Lower leg skin (tissue), 4 donors: Measurements from ENCODE around the gene SUGCT. TPM values are rescaled to one million over a fixed set of nuclear protein-coding genes. Genes with fewer than 3 reads are reported as not detected.

Experiments used
- DNase-seq, 2 donors: peaks; one replicate each; pipeline ENCODE4 v3.0.0-alpha.2; 2019; ENCODE audit warnings: low spot score in 2 of 2
- H3K4me3 ChIP-seq: fragments of 200-600 bp; sonication (generic); 2 replicates; pipeline ENCODE4 v1.5.1; 2017; ENCODE audit warnings: mild to moderate bottlenecking, low read depth; ENCODE audit not compliant: poor library complexity, severe bottlenecking
- POLR2A ChIP-seq, 2 donors: fragments of 450-650 bp; IDR thresholded peaks; one replicate each; pipeline ENCODE4 v1.6.1; 2016 to 2017; ENCODE audit warnings: antibody characterized with exemption in 2 of 2, mild to moderate bottlenecking in 1 of 2, moderate library complexity in 1 of 2
- WGBS, 2 donors: methylation state at CpG; one replicate each; pipeline ENCODE4 v1.1.5; 2018; 5-methylcytosine and 5-hydroxymethylcytosine counted together
- intact Hi-C: fragments of 100-400 bp; cut with DNase I; formaldehyde crosslinking; loops from one replicate; pipeline ENCODE4 v1.15.0; 2023; ENCODE audit warnings: low total_unique reads
- total RNA-seq, 4 donors: library from RNA; depleted of rRNA; stranded (reverse); fragments of >200 nt; gene quantifications; one replicate each; pipeline ENCODE4 v1.1.0, GENCODE V29; 2016
- TF ChIP-seq, protein P1 (sequence below), 3 donors: fragments of 450-650 bp; IDR thresholded peaks; one replicate each; pipeline ENCODE4 v1.5.1; 2016; ENCODE audit warnings: antibody characterized with exemption in 3 of 3, mild to moderate bottlenecking in 3 of 3, moderate library complexity in 2 of 3

Gene SUGCT
- total RNA-seq, 4 donors from 2014 or later, result 0.49 to 1.6 (median 0.59) TPM; not detected in 1

DNA sequence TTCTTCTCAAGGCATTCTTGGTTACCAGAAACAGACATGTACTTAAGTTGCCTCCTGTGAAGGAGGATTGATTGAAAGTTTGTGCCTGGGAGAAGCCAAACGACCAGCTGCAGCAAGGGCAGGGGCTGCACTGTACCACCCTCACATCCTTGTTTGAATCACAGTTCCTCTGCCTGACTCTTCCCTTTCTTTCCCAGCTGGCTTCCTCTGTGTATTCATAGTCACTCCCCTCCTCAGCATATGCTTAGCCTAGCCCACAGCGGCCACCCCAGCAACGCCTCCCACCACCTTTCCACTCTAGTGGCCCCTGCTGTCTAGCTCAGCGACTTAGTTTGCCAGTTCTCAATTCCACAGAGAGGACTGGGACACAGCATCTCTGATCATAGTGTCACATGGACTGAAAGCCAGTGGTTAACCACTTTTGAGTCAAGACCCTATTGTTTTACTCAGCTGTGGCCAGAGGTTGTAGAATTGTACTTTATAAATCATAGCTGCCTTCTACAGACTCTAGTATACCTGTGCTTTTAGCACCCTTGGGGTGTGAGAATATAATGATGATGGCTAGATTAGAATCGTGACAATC is 643.0 kb downstream of the SUGCT start:
- TF ChIP-seq POLR2A (IDR thresholded peaks at IDR 0.05), result no peak
- TF ChIP-seq, protein P1, sequence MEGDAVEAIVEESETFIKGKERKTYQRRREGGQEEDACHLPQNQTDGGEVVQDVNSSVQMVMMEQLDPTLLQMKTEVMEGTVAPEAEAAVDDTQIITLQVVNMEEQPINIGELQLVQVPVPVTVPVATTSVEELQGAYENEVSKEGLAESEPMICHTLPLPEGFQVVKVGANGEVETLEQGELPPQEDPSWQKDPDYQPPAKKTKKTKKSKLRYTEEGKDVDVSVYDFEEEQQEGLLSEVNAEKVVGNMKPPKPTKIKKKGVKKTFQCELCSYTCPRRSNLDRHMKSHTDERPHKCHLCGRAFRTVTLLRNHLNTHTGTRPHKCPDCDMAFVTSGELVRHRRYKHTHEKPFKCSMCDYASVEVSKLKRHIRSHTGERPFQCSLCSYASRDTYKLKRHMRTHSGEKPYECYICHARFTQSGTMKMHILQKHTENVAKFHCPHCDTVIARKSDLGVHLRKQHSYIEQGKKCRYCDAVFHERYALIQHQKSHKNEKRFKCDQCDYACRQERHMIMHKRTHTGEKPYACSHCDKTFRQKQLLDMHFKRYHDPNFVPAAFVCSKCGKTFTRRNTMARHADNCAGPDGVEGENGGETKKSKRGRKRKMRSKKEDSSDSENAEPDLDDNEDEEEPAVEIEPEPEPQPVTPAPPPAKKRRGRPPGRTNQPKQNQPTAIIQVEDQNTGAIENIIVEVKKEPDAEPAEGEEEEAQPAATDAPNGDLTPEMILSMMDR (IDR thresholded peaks at IDR 0.05), result no peak
- 84 to 85% methylated on average over 5 of the region's 5 CpGs for WGBS, 2 donors
- intact Hi-C loops, result no loop called here
- no peak overlapping the region for H3K4me3 ChIP-seq
- DNase-seq, result no peak

DNA sequence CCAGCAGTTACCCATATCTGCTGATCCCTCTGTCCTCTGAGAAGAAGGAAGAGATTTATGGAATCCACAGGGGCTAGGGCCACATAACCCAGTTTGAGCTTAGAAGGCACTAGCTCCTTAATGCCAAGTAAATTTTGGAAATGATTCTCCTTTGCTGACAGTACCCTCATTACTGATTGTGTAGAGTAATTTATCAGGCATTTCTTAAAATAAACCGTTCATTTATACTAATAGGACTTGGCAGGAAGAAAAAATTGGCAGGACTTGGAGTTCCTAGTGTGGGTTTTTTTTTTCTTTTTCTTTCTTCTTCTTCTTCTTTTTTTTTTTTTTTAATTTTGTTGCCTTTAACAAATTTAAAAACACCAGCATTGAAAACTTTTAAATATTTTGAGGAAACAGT is 645.7 kb downstream of the SUGCT start:
- 19 to 24% methylated on average over 1 of the region's 1 CpG for WGBS, 2 donors
- no peak for DNase-seq
- intact Hi-C loops, result no loop called here
- TF ChIP-seq, protein P1 (IDR thresholded peaks at IDR 0.05), result no peak
- TF ChIP-seq POLR2A (IDR thresholded peaks at IDR 0.05), result no peak
- no peak overlapping the region for H3K4me3 ChIP-seq

DNA sequence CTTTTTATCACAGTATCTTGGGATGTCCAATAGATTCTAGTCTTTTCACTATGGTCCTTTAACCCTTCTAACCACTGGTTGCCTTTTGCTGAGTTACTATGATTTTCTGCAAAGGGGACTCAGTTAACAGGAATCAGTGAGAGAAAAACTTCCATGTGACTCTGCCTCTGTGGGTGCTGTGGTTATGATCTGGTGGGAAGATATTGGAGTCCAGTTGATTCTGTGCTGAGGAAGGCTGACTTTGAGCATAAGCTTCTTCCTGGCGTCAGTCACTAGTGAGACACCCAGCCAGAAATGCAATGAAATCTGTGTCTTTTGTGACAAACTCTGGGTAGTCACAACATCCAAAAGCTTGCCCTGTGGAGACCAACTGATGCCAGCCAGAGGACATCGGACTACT is 648.0 kb downstream of the SUGCT start:
- DNase-seq, result no peak
- TF ChIP-seq POLR2A (IDR thresholded peaks at IDR 0.05), result no peak
- TF ChIP-seq, protein P1 (IDR thresholded peaks at IDR 0.05), result no peak
- 87 to 94% methylated on average over 2 of the region's 2 CpGs for WGBS, 2 donors
- intact Hi-C loops, result no loop called here
- no peak overlapping the region for H3K4me3 ChIP-seq

DNA sequence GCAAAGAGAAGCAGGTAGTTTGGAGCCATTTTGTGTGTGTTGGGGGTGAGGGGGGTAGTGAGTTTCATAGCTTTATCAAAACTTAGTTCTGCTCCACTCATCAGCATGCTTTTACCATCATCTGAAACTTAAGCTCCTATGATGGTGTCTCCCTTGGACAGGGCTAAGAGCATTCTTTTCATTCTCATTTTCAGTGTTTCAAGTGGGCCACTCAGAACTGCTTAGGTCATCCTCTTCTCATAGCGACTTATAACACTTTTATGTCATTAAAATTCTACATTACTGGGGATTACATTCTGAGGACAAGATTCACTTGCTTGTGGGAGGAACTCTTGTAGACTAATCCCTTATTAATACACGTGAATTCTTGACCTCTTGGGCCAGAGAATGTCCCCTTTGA is 649.4 kb downstream of the SUGCT start:
- 60 to 75% methylated on average over 2 of the region's 2 CpGs for WGBS, 2 donors
- intact Hi-C loops, result no loop called here

DNA sequence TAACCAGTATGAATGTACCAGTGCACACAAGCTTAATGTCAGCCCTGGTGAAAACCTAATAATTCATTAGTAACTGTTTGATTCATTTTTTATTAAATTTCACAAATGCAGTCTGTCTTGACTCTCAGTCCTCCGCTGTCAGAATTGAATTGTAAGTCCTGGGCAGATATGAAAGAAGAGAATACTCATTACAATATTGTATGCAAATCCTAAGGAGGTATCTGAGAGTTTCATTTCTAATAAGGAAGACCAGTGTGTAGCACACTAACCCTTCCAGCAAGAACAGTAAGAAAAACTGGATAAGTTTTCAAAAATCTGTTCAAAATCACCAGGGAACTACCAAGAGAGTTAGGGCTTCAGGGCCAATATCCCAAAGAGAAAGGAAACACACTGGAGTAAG is 652.1 kb downstream of the SUGCT start:
- DNase-seq, result no peak
- WGBS, 2 donors, result 93 to 94% methylated on average over 1 of the region's 1 CpG
- H3K4me3 ChIP-seq, result no peak overlapping the region
- TF ChIP-seq POLR2A (IDR thresholded peaks at IDR 0.05), result no peak
- TF ChIP-seq, protein P1 (IDR thresholded peaks at IDR 0.05), result no peak
- intact Hi-C loops, result no loop called here

More for the DNA sequence above, 649.4 kb downstream of the SUGCT start:
- DNase-seq, result no peak
- H3K4me3 ChIP-seq, result no peak overlapping the region
- TF ChIP-seq, protein P1 (IDR thresholded peaks at IDR 0.05), result no peak
- TF ChIP-seq POLR2A (IDR thresholded peaks at IDR 0.05), result no peak

DNA sequence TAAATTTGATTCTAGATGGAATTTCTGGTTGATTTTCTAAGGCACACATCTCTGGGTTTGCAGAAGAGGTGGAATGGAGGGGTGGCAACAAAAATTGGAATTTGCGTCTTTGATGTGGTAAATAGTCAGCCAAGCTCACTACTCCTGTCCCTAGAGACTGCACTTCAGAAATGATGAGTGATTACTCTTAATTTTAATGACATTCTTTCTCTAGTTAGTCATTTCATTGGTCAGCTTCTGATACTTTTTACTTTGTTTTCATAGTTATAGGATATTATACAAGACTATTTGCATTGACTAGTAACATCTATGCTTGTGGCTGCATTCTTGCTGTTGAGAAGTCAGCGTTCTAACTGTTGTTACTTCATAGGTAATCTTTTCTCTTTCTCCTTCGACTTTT is 658.3 kb downstream of the SUGCT start:
- DNase-seq, result no peak
- TF ChIP-seq POLR2A (IDR thresholded peaks at IDR 0.05), result no peak
- TF ChIP-seq, protein P1 (IDR thresholded peaks at IDR 0.05), result no peak
- H3K4me3 ChIP-seq, result no peak overlapping the region
- intact Hi-C loops, result no loop called here
- 85 to 87% methylated on average over 3 of the region's 3 CpGs for WGBS, 2 donors
